HepG2 (cell line): Measurements from ENCODE around the gene EYA2. TPM values are rescaled to one million over a fixed set of nuclear protein-coding genes. Genes with fewer than 3 reads are reported as not detected.

Experiments
- ATF6 ChIP-seq: sonication (generic); formaldehyde crosslinking; conservative IDR thresholded peaks from 2 replicates; pipeline ENCODE4 v1.4.0; 2020; ENCODE audit warnings: missing genetic modification reagents
- FOXK1 ChIP-seq: sonication (generic); formaldehyde crosslinking; IDR thresholded peaks from 2 replicates; pipeline ENCODE4 v1.4.0; 2020; ENCODE audit warnings: low read depth, missing genetic modification reagents, borderline replicate concordance
- IRF9 ChIP-seq: sonication (generic); formaldehyde crosslinking; IDR thresholded peaks from 2 replicates; pipeline ENCODE4 v1.8.0; 2022; ENCODE audit warnings: missing genetic modification reagents, mild to moderate bottlenecking, borderline replicate concordance
- MAFK ChIP-seq, 2 experiments: IDR thresholded peaks in 1 of 2; conservative IDR thresholded peaks in 1 of 2; 2 replicates each; pipeline ENCODE4 v1.6.1; 2011; ENCODE audit warnings: improper control_type of control experiment in 2 of 2, low read length in 2 of 2
- MZF1 ChIP-seq: sonication (generic); formaldehyde crosslinking; IDR thresholded peaks from 2 replicates; pipeline ENCODE4 v1.8.1; 2023; ENCODE audit warnings: mild to moderate bottlenecking, missing genetic modification reagents, borderline replicate concordance
- NR1H2 ChIP-seq: sonication (generic); formaldehyde crosslinking; IDR thresholded peaks from 2 replicates; pipeline ENCODE4 v1.8.1; 2022; ENCODE audit warnings: low read depth, missing genetic modification reagents, borderline replicate concordance
- PHF8 ChIP-seq: sonication (generic); formaldehyde crosslinking; IDR thresholded peaks from 2 replicates; pipeline ENCODE4 v1.5.0; 2020; ENCODE audit warnings: missing genetic modification reagents
- POLR2A ChIP-seq, 2 experiments: IDR thresholded peaks; 2 replicates each; pipeline ENCODE4 v1.6.1; 2011; ENCODE audit warnings: low read depth in 2 of 2, low read length in 2 of 2, mild to moderate bottlenecking in 1 of 2, moderate library complexity in 1 of 2; ENCODE audit not compliant: insufficient read depth in 1 of 2
- SP4 ChIP-seq: sonication (generic); formaldehyde crosslinking; IDR thresholded peaks from 2 replicates; pipeline ENCODE4 v1.8.1; 2023; ENCODE audit warnings: mild to moderate bottlenecking, missing genetic modification reagents
- ZBTB42 ChIP-seq: sonication (generic); formaldehyde crosslinking; IDR thresholded peaks from 2 replicates; pipeline ENCODE4 v1.5.0; 2020; ENCODE audit warnings: mild to moderate bottlenecking, missing genetic modification reagents
- ZNF547 ChIP-seq: sonication (generic); formaldehyde crosslinking; IDR thresholded peaks from 2 replicates; pipeline ENCODE4 v1.5.1; 2020; ENCODE audit warnings: mild to moderate bottlenecking, missing genetic modification reagents
- ZNF646 ChIP-seq: sonication (generic); formaldehyde crosslinking; IDR thresholded peaks from 2 replicates; pipeline ENCODE4 v1.9.0; 2021; ENCODE audit warnings: mild to moderate bottlenecking, missing genetic modification reagents
- ZSCAN31 ChIP-seq: sonication (generic); formaldehyde crosslinking; IDR thresholded peaks from 2 replicates; pipeline ENCODE4 v1.5.0; 2020; ENCODE audit warnings: low read depth, mild to moderate bottlenecking, missing genetic modification reagents
- polyA plus RNA-seq, 8 experiments: library from polyadenylated mRNA; depleted of rRNA in 3 of 8; stranded (reverse) in 7 of 8; unstranded in 1 of 8; fragments of >200 nt; fragmentation: Illumina TruSeq in 4 of 8; extraction: Trizol in 4 of 8; gene quantifications; 2 replicates each; pipeline versions ENCODE4 v1.2.1 to v1.2.3, GENCODE V29; 2011 to 2016; ENCODE audit warnings: low read depth in 4 of 8, missing spikeins in 1 of 8, mixed read lengths in 1 of 8; ENCODE audit not compliant: insufficient read depth in 1 of 8
- total RNA-seq, 5 experiments: library from RNA; depleted of rRNA; stranded (reverse); fragments of >200 nt; fragmentation: Illumina TruSeq; extraction: Trizol; gene quantifications; 2 replicates each; pipeline ENCODE4 v1.2.3, GENCODE V29; 2016; ENCODE audit warnings: low read depth in 1 of 5

EYA2 gene
- total and polyA plus RNA-seq, 2 of the 13 experiments (the other 11 are each of a cell fraction or from before 2014, with no cell fraction given) = not detected

GRCh38 chr20:47230811-47231256, 336.2 kb downstream of the EYA2 start (continued):
- TF ChIP-seq ATF6 (CRISPR knock-in tag) (no peak), ZNF547 (CRISPR knock-in tag) (no peak), PHF8 (no peak), ZBTB42 (CRISPR knock-in tag) (no peak), MAFK (conservative IDR thresholded peaks at IDR 0.05 in 1 of 2, IDR thresholded peaks at IDR 0.05 in 1 of 2; ENCODE audit: low read length in 2 of 2) (peak; percentile 51 to 52; a peak in 2 of 4 replicates), ZNF646 (no peak), NR1H2 (no peak), MZF1 (CRISPR knock-in tag) (no peak), POLR2A (IDR thresholded peaks at IDR 0.05; ENCODE audit: insufficient read depth in 1 of 2, low read depth in 2 of 2, low read length in 2 of 2) (0 out of 4 replicates have a peak, but pooled peaks of 1 of the 2 experiments have one; percentile 20), ZSCAN31 (no peak), SP4 (CRISPR knock-in tag) (no peak), FOXK1 (CRISPR knock-in tag) (no peak), IRF9 (CRISPR knock-in tag) (0 out of 2 replicates have a peak, but pooled peaks have one; percentile 27)
- TF ChIP-seq, all 625 proteins: peak for 6
